ENCODE measurements around the gene CPED1.

The CPED1 gene

DNA sequence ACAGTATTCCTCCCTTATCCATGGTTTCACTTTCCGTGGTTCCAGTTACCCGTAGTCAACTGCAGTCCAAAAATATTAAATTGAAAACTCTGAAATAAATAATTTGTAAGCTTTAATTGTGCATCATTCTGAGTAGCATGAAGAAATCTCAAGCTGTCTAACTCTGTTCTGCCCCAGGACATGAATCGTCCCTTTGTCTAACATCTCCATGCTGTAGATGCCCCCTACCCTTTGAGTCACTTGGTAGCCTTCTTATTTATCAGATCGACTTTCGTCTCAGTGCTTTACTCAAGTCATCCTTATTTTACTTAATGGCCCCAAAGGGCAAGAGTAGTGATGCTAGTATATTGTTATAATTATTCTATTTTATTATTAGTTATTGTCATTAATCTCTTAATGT is 41.8 kb downstream of the CPED1 start:
- no peak for TF ChIP-seq SIN3A (IDR thresholded peaks at IDR 0.05; ENCODE audit: borderline replicate concordance, insufficient read depth, low read length)
- TF ChIP-seq, protein P1, sequence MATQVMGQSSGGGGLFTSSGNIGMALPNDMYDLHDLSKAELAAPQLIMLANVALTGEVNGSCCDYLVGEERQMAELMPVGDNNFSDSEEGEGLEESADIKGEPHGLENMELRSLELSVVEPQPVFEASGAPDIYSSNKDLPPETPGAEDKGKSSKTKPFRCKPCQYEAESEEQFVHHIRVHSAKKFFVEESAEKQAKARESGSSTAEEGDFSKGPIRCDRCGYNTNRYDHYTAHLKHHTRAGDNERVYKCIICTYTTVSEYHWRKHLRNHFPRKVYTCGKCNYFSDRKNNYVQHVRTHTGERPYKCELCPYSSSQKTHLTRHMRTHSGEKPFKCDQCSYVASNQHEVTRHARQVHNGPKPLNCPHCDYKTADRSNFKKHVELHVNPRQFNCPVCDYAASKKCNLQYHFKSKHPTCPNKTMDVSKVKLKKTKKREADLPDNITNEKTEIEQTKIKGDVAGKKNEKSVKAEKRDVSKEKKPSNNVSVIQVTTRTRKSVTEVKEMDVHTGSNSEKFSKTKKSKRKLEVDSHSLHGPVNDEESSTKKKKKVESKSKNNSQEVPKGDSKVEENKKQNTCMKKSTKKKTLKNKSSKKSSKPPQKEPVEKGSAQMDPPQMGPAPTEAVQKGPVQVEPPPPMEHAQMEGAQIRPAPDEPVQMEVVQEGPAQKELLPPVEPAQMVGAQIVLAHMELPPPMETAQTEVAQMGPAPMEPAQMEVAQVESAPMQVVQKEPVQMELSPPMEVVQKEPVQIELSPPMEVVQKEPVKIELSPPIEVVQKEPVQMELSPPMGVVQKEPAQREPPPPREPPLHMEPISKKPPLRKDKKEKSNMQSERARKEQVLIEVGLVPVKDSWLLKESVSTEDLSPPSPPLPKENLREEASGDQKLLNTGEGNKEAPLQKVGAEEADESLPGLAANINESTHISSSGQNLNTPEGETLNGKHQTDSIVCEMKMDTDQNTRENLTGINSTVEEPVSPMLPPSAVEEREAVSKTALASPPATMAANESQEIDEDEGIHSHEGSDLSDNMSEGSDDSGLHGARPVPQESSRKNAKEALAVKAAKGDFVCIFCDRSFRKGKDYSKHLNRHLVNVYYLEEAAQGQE (IDR thresholded peaks at IDR 0.05; ENCODE audit: insufficient read depth in 1 of 2, low read depth in 2 of 2, low read length in 2 of 2), result no peak
- no peak for TF ChIP-seq POLR2AphosphoS5 (IDR thresholded peaks at IDR 0.05; ENCODE audit: low read depth, low read length)
- TF ChIP-seq FOXP2 (optimal IDR thresholded peaks at IDR 0.05; ENCODE audit: borderline replicate concordance, extremely low read depth, extremely low read length, insufficient read depth), result no peak
- no peak for TF ChIP-seq TAF1 (IDR thresholded peaks at IDR 0.05; ENCODE audit: borderline replicate concordance, insufficient read depth, low read length)

DNA sequence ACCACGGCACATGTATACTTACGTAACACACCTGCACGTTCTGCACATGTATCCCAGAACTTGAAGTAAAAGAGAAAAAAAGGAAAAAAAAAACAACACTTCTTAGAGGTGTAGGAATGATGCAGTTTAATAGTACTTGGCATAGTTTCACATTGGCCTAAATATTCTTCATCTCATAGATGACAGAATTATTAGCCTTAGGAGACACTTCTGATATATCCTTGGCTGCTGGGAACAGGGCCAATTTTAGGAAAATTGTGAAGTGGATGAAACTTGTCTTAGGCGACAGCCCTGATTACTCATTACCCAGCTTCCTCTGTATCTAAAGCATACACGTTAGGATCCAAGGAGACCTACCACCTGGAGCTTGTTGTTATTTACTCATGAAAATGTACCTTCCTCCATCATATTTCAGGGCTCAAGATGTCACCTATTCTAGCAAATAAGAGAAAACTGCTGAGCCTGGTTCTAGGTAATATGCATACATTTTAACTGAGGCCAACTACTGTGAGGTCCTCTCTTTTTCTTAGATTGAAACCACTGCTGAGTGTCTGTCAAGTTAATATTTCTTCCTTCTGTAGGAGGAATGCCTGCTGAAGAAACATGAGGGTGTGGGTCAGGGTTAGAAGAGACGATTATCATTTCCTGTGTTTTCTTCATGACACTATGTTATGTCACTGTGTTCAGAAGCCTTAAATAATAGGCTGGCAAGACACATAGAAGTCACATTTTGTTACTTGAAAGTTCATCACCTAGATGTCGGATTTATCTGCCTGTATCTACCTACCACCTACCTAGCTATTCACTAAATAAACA is 44.3 kb downstream of the CPED1 start:
- no peak for TF ChIP-seq POLR2AphosphoS5 (IDR thresholded peaks at IDR 0.05; ENCODE audit: low read depth, low read length)
- TF ChIP-seq TAF1 (IDR thresholded peaks at IDR 0.05; ENCODE audit: borderline replicate concordance, insufficient read depth, low read length), result no peak
- TF ChIP-seq SIN3A (IDR thresholded peaks at IDR 0.05; ENCODE audit: borderline replicate concordance, insufficient read depth, low read length), result no peak
- no peak for TF ChIP-seq FOXP2 (optimal IDR thresholded peaks at IDR 0.05; ENCODE audit: borderline replicate concordance, extremely low read depth, extremely low read length, insufficient read depth)
- TF ChIP-seq, protein P1 (IDR thresholded peaks at IDR 0.05; ENCODE audit: insufficient read depth in 1 of 2, low read depth in 2 of 2, low read length in 2 of 2), result no peak

DNA sequence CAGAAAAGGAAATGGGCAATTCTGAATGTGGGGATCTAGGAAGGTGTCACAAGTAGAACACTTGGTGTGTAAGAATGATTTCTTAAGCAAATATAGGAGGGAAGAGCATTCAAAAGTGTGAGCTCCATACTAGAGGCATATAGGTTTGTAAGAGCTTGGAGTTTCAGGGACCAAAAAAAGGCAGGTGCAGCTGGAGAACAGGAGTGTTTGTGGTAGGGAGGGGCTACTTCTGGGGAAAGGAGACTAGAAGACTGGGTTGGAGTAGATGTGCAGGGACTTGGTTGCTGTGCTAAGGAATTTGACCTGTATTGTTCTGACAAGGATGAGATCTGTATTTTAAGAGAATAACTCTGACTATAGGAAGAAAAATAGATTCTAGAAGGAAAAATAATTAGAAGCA is 46.4 kb downstream of the CPED1 start:
- no peak for TF ChIP-seq FOXP2 (optimal IDR thresholded peaks at IDR 0.05; ENCODE audit: borderline replicate concordance, extremely low read depth, extremely low read length, insufficient read depth)
- TF ChIP-seq, protein P1 (IDR thresholded peaks at IDR 0.05; ENCODE audit: insufficient read depth in 1 of 2, low read depth in 2 of 2, low read length in 2 of 2), result no peak
- no peak for TF ChIP-seq SIN3A (IDR thresholded peaks at IDR 0.05; ENCODE audit: borderline replicate concordance, insufficient read depth, low read length)
- no peak for TF ChIP-seq POLR2AphosphoS5 (IDR thresholded peaks at IDR 0.05; ENCODE audit: low read depth, low read length)
- no peak for TF ChIP-seq TAF1 (IDR thresholded peaks at IDR 0.05; ENCODE audit: borderline replicate concordance, insufficient read depth, low read length)

DNA sequence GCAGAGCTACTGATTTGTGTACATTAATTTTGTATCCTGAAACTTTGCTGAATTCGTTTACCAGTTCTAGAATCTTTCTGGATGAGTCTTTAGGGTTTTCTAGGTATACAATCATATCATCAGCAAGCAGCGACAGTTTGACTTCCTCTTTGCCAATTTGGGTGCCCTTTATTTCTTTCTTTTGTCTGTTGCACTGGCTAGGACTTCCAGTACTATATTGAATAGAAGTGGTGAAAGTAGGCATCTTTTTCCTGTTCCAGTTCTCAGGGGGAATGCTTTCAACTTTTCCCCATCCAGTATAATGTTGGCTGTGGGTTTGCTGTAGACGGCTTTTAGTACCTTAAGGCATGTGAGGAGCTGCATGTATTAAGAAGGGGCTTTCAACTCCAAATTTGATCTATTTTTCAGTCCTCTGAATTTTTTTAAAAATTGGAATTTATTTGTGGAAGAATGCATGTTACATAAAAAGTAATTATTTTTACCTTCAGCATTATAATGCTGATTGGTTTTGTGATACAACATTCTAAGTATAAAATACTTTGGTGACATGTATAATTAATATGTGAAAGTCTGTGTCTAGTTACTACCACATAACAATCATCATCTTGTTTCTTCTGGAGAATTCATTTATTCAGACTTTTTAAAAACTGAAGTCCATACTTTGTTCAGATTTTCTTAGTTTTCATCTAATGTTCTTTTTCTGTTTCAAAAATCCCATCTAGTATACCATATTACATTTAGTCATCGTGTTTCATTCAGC is 49.6 kb downstream of the CPED1 start:
- TF ChIP-seq FOXP2 (optimal IDR thresholded peaks at IDR 0.05; ENCODE audit: borderline replicate concordance, extremely low read depth, extremely low read length, insufficient read depth) (no peak), POLR2AphosphoS5 (IDR thresholded peaks at IDR 0.05; ENCODE audit: low read depth, low read length) (no peak), TAF1 (IDR thresholded peaks at IDR 0.05; ENCODE audit: borderline replicate concordance, insufficient read depth, low read length) (no peak), SIN3A (IDR thresholded peaks at IDR 0.05; ENCODE audit: borderline replicate concordance, insufficient read depth, low read length) (no peak)
- TF ChIP-seq, protein P1 (IDR thresholded peaks at IDR 0.05; ENCODE audit: insufficient read depth in 1 of 2, low read depth in 2 of 2, low read length in 2 of 2), result no peak
